HG03575 (cell line): ENCODE data around the gene CEP72.
"Not testable (repeated sequence)": the region's sequence is repeated elsewhere in the genome, so short reads cannot be mapped to it uniquely, and the experiment has no call there.

Source experiments
- ATAC-seq: cut with Tn5 transposase; IDR thresholded peaks from one replicate; pipeline ENCODE4 v1.9.1; 2021; ENCODE audit not compliant: unreplicated experiment, insufficient number of reproducible peaks, low FRiP score; ENCODE audit errors: extremely low read depth

Gene CEP72

DNA sequence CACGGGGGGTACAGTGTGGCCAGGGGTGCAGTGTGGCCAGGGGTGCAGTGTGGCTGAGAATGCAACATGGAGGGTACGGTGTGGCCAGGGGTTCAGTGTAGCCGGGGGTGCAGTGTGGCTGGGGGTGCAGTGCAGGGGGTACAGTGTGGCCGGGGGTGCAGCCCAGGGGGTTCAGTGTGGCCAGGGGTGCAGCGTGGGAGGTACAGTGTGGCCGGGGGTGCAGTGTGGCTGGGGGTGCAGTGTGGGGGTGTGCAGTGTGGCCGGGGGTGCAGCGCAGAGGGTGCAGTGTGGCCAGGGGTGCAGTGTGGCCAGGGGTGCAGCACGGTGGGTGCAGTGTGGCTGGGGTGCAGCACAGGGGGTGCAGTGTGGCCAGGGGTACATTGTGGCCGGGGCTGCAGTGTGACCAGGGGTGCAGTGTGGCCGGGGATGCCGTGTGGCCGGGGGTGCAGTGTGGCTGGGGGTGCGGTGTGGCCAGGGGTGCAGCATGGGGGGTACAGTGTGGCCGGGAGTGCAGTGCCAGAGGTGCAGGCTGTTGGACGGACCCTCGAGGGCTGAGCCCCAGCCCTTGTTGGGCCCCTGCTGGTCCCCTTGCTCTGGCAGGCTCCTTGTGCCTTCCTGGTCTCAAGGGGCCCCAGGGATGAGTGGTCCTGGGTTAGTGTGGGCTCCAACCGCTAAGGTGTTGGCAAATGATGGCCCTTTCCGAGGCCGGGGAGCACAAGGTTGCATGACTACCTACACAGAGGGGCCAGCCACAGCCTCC lies 63.2 kb downstream of the CEP72 start:
- ATAC-seq: no peak

DNA sequence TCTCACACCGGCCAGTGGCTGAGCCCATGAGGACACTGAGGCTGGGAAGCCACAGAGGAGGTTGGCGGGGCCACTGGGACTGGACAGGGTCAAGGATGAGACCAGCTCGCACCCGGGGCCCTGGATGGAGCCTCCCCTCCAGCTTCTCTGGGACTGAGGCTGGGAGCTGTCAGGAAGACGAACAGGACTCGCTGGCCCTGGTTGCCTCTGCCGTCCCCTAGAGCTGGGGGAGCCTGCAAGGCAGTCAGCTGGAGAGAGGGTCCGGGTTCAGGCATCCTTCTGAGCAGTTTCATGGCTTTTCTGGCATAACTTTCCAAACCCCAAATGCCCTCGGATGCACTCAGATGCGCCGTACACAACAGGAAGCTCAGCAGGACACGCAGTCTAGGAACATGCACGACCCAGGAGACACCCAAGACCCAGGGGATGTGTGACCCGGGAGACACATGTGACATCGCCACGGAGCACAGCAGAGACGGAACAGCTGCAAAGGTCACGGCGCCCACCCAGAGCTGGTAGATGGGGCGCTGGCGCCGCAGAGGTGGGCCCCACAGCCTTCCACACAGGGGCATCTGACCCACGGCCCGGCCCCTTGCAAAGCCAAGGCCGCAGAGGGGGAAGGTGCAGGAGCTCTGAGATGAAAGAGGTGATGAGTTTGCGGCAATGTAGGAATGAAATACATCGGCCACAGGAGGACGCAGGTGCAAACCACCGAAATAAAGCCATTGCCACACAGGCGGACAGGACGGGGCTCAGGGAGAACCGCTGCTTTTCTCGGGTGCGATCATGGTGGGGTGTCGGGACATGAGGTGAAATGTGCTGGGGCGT lies 63.9 kb downstream of the CEP72 start:
- no peak for ATAC-seq

DNA sequence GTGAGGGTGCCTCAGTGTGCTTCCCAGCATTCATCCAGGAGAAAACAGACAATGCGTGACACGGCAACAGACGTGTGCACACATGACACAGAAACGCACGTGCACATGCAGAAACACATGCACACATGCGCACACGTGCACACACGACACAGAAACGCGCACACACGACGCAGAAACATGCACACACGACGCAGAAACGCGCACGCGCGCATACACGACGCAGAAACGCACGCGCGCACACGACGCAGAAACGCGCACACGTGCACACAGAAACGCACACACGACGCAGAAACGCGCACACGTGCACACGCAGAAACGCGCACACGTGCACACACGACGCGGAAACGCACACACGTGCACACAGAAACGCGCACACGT lies 64.5 kb downstream of the CEP72 start:
- no peak for ATAC-seq

DNA sequence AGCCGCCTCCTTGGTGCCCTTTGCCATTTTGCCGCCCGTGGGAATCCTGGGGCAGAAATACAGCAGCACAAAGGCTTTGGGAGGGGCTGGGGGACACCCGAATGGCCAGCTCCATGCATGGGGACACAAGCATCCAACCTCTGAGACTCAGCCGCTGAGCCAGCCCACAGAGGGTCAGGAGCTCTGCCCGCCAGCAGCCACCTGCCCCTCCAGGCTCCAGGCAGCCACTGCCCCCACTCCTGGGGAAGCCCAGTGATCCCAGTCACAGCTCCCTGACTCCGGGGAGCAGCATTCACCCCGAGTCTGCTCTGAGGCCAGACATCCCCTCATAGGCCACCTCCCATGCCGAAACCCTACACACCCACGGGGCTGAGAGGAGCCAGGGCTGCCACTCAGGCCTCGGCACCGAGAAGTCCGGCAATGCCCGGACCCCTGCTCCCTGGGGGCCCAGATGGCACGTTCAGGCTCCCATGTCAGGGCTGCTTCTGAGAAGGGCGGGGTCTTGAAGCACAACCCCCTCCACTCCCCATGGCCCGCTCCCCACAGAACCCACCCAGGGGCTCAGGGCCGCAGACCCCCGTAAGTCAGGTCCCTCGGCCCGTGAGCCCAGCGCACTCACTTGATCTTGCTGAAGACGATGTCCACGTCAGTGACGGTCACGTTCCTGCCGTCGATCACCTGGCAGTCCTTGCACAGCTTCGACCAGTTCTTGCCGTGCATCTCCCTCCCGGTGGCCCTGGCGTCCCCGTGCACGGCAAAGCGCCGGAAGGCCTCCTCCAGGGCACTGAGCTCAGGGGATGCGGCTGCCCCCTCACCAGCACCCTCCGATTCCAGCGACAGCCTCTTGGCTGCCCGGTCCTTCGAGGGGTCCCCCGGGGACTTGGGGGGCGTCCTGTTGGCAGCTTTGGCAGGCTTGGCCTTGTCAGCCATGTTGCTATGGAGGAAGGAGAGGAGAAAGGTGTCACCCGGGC lies 65.3 kb downstream of the CEP72 start:
- no peak for ATAC-seq

DNA sequence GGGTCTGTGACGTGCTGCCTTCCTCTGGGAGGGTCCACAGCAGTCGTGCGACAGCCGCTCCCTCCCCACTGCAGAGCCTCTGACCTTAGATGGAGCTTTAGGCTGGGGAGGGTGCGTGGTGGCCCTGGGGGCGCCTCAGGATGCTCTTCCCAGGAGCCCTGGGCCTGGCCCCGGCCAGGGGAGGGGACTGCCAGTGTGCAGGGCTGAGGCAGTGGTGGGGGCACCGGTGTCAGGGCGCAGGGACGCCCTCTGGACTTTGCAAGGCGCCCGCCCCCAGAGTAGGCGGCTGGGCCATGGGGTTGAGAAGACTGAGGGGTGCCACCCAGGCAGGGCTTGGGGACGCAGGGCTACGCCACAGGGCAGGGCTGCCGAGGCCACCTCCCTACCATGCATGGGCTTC lies 66.4 kb downstream of the CEP72 start:
- not testable (repeated sequence) for ATAC-seq

DNA sequence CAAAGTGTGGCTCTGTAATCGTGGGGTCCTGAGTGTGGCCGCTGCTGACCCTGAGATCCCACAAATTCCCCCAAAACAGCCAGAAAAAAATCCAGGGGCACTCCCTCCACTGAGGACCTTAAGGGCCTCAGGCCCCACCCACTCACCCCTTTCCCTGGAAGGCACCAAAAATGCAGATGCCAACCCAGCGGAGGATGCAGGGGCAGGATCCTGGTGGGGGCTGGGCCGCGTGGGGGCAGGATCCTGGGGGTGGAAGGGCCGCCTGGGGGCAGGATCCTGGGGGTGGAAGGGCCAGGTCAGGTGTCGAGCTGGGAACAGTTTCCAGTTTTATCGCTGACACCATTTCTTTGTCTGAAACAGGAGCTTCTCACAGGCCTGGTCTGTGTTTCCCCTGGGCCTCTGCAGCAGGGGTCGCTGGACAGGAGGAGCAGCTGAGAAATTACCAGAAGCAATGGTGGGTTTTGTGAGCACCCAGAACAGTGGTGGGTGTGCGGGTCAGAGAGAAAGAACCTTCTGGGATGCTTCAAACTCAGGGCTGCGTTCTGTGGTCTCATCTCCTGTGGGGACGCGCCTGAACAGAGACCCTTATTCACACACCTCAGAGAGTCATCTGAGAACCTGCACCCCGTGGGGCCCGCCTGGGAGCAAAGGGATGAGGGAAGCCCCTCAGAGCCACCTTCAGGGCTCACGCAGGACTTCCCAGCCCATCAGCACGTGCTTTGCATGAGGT lies 67.2 kb downstream of the CEP72 start:
- ATAC-seq: not testable (repeated sequence)

DNA sequence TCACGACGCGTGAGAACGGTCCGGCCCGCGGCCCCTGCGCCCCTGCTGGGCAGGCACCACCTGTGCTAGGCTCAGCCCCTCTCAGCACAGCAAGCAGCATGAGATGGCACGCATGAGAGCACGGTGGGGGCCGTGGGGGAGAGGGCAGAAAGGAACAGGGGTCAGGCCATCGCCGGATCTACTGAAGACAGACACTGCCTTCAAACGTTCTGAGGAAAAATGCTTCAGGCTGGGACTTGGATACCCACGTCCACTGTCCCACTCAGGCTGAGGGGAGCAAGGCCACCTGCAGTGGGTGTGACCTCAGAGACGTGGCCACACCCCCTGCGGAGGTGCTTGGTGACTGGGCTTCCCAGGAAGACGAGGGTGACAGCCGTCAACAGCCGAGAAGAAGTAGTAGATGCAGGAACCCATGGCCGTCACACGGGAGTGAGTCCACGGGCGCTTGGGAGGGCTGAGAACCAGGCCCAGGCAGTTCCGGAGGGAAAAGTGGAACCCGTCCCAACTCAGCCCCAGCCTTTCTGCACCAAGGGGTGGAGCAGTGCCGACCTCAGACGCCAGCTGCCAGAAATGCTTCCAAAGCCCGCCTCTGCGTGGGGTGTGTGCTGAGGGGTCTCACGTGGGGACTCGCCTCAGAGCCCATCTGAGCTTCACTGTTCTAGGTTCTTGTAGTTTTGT lies 68.1 kb downstream of the CEP72 start:
- not testable (repeated sequence) for ATAC-seq

DNA sequence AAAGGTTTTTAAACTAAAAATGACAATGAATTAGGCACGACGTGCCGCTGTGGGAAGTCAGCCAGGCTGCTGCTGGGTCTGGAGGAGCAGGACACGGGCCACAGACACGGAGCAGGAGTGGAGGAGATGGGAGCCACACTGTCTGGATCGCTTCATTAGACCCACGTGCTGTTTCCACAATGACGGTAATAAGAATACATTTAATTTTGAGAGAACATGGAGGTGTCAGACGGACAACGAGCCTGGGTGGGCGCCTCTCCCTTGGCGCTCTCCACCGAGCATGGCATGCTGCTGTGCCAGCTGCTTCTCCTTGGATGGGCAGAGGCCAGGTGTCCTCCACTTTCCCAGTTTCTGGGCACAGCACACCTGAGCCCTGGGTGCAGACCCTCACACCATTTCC lies 68.7 kb downstream of the CEP72 start:
- not testable (repeated sequence) for ATAC-seq

DNA sequence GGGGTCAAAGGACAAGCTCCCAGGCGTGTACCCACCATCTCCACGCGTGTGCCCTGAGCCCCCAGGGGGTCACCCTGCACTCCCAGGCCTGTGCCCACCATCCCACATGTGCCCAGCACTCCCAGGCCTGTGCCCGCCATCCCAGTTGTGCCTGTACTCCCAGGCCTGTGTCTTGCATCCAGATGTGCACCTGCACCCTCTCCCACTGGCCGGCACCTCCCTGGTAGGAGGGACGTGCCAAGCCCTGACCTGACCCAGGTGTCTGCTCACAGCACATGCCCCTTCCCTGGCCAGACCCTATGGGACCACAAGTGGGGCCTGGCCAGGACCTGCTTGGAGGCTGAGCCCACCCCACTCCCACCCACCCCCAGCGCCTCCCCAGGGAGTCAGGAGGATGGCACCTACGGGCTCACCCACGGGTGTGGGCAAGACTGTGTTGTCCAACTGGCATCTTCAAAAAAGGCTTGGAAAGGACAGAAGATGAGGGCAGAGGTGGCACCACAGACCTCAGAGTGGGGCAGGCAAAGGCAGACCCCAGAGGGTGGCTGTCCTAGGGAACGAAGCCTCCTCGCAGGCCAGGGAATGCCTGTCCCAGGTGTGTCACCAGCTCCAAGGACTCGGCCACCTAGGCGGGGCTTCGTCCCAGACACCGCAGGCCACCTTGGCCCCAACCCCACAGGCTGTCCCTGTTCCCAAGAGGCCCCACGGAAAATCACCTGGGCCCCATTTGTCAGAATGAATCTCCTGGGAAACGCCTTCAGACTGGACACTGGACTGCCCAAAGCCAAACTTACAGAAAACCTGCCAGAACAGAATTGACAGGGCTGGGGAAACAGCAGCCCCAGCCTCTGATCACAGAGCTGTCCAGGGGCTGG lies 69.4 kb downstream of the CEP72 start:
- ATAC-seq: not testable (repeated sequence)

DNA sequence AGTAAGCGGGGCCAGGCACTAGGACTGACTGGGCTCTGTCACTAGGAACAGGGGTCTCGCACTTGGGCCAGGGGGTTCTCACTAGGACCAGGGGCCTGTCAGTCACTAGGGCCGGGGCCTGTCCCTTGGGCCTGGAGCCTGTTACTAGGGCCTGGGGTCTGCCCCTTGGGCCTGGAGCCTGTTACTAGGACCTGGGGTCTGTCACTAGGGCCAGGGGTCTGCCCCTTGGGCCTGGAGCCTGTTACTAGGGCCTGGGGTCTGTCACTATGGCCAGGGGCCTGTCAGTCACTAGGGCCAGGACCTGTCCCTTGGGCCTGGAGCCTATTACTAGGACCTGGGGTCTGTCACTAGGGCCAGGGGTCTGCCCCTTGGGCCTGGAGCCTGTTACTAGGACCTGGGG lies 70.1 kb downstream of the CEP72 start:
- ATAC-seq: not testable (repeated sequence)

DNA sequence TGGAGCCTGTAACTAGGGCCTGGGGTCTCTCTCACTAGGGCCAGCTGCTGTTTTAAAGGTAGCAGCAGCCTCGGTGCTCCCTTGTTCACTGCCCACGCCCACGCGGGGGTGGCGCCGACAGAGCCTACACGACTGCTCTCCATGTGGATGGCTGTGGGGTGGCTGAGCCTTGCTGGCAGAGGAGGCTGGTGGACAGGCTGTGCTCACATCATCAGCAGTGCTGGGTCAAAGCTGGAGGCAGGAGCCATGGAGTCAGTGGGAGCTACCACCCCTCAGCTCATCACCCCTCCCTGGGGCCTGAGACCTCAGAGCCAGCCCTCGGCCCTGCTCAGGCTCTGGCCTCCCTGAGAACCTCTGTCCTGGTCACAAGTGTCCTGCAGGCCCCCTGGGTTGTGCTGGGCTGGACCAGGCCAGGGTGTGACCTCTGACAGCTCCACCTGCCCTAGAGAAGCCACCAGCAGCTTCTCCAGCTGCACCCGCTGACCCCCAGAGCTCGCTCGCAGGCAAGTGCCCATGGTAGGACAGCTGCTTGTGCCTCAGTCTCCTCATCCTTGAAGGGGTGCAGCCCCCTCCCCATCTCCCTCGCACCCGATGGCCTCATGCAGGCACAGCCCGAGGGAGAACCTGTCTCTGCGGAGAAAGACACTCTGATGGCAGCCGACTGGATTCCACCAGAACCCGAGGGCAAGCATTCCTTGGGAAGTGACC lies 70.7 kb downstream of the CEP72 start:
- not testable (repeated sequence) for ATAC-seq

DNA sequence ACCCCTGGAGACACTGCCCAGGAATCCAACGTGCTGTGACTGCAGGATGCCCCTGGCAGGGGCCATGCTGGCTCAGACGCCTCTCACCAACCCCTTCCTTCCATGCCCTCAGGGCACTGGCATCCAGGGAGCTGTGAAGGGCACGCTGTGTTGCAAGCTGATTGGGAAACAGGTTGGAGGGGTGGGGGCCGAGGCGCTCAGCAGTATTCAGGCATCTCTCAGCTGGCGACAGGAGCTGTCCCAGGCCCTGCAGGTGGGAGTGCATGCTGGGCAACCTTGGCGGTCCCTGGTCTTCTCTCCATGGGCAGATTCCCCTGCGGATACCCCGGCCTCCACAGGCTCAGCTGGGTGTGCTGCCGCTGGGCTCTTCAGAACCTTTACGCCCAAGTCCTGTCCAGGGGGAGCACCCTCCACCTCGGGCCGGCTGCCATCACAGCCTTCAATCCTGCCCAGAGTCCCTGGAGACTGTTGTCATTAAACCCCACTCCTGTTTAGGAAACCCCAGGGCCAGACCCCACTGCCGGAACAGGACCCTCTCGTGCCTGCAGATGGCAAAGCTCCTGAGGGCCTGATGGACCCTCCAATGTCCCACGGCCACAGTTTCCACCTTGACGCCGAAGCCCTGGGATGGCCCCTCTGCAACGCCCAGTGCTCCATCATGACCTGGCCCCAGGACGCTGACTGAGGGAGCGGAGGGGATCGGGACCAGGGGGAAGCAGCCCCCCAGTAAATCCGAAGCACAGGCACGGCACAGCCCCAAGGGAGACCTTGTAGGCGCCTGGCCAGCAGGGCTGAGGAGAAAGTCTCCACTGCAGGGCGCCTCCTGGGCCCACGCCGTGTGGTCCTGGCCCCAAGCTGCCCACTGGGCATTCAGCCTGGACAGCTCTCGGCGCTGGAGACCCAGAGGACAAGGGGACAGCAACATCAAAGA lies 71.7 kb downstream of the CEP72 start:
- ATAC-seq: no peak

DNA sequence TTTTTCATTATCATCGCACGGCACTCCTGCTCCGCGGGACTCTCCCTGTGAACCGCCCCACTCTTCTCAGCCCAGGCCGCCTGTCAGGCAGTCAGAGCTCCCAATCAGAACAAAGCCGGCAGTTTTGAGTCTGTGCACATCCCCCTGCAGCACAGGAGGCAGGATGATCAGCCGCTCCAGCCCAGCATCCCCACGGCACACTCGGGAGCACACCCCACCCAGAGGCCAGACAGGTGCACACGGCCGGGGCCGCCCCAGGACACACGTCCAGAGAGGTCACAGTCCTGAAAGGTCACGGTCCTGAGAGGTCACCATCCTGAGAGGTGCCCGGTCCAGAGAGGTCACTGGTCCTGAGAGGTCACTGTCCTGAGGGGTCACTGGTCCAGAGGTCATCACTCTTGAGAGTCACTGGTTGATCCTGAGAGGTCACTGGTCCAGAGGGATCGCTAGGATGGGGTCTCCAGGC lies 72.6 kb downstream of the CEP72 start:
- ATAC-seq: no peak

DNA sequence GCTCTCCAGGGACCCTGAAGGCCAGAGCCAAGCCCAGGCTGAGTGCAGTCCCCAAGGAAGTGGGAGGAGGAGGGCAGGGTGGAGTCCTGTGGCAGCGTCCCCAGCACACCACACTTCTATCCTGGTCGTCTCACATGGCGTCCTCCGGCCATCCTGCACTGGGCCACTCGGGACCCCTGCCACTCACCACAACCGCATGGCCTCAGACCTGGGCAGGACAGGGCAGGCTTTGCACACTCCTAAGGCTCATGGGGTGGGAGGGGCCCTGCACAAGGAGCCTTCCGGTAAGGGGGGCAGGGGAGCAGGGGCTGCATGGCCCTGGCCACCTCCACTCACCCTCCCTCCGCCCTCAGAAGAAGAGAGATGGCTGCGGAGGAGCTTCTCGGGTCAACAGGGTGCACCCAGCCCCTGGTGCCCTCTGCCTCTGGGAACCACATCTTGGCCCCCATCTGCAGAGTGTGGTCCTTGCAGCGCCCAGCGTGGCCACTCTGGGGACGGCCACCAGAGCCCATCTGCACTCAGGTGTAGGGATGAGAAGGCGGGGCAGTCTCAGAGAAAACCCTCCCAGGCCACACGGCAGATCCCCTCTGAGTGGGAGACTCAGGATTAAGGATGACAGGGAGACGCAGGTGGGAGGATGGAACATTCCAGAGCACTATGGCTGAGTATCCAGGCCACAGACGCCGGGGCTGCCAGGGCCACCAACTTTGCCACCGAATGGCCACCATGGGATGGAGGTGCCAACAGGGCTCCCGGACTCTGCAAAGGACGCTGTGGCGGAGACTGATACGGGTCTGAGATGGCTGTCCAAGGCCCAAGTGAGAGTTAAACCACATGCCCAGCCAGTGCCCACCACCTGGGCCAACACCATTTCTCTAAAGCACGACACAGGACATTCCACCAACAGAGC lies 73.4 kb downstream of the CEP72 start:
- no peak for ATAC-seq

DNA sequence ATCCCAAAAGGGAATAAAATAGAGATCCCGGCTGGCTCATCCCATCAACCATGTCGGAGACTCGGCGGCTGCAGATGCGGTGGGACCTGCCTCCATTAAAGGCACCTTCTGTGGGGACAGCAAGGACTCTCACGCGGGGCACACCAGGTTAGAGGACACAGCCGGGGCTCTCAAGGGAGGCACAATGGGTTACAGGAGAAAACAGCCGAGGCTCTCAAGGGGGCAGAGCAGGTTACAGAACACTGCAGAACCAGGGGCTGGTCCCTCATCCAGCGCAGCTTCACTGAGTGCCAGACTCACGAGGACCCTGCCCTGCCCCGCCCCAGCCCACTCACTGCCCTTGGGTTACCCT lies 74.0 kb downstream of the CEP72 start:
- ATAC-seq: not testable (repeated sequence)
